GM19025 (cell line): ENCODE data around the gene DPF3.
"Not testable (repeated sequence)": the region's sequence is repeated elsewhere in the genome, so short reads cannot be mapped to it uniquely, and the experiment has no call there.

Source experiments
- ATAC-seq: cut with Tn5 transposase; IDR thresholded peaks from one replicate; pipeline ENCODE4 v1.9.1; 2021; ENCODE audit warnings: mild to moderate bottlenecking, low read depth, moderate library complexity; ENCODE audit not compliant: unreplicated experiment

Gene DPF3

GRCh38 chr14:72881543-72881942, 12.4 kb downstream of the DPF3 start:
- ATAC-seq = no peak

DNA sequence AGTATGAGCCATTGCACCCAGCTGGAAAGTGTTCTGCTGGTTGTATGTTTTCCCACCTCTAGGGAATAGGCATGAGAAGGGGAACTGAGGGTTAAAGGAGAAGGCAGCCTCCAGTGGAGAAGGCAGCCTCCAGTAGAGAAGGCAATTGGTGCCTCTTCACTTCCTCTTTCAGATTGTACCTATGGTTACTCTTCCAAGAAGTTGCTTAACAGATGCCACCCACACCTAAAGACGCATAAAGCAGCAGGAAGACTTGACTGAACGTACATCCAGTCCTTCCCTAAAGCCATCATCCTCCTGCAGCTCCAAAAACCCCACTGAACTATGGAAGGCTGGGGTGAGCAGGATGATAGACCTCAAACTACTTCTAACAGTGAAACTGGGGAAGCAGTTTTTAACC, 13.1 kb downstream of the DPF3 start:
- no peak for ATAC-seq

- ATAC-seq = no peak
These were observed 13.7 kb downstream of the DPF3 start for GRCh38 chr14:72880164-72880563.

DNA sequence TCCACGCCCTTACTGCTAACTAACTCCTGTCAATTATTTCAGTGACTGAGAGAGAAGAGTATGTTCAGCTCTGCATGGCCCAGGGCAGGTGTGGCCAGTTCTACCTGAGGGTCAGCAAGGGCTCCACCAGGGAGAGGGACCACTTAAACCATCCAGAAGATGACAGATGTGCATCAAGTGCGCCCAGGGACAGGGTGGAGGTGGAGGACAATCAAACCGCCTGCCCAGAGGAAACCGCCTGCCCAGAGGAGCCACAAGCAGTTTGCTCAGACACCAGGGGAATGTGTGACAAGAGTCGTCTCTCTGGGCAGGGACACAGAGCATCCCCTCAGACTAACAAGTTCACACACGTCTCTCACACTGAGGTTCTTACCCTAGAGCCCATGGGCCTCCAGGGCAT, 14.5 kb downstream of the DPF3 start:
- ATAC-seq = no peak

DNA sequence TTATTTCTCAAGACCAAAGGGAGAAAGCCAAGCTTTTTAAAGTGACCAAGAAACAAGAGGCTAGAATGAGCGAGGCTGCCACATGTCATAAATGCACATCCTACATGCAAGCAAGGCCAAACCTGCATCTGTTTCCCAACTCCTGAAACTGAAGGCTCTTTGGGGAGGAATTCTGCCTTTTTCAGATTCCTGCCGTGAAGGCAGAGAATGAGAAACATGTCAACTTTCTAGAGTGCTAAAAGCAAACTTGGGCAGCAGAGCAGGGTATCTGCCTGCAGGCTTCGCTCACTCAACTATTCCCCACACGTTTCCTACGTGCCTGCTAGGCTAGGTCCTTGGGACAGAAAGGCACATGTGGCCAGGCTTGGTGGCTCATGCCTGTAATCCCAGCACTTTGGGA, 15.2 kb downstream of the DPF3 start:
- ATAC-seq = no peak

DNA sequence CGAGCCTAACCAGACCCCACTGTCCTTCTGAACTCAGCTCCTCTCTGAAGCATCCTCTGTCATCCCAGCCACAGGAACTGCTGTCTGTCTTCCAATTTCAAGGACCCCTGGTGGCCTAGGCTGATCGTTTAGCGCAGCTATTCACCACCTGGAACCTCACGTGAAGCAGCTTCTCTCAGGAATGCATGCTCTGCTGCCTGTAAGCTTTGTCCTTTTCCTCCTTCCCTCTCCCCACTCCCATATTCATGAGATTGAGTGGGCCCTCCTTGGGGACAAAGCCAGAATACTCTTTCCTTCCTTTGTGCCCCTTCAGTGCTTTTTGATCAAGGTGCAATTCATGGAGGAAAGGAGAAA, 17.2 kb downstream of the DPF3 start:
- ATAC-seq = no peak

DNA sequence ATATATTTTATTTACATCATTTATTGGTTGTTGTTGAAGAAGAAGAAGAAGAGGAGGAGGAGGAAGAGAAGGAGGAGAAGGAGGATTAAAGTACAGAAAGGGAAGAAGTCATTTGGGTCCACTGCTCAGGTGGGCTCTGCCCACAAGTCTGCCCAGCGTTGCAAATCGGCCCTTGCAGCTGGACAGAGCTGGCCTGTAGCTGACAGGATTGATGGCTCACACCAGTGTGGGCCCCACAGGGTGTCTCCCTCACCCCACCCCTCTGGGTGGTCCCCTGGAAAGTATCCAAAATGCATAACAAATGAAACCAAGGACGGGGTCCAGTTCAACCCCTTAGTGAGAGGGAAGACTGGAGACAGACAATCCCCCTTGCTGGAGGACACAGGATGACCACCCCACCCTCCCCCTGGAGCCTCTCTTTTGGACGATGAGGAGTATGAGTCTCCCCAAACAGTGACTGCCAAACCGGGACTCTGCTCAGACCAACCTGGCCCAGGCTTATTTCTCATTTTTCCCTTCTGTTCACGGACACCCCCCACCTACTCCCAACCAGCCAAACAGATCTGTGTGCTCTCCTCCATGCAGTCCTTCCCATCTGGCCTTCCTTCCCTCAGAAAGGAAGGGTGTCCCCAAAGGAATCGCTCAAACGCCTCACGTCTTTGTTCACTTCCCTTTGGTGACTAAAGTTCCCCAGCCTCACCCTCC, 17.7 kb downstream of the DPF3 start:
- no peak for ATAC-seq

GRCh38 chr14:72870878-72871277, 23.0 kb downstream of the DPF3 start:
- not testable (repeated sequence) for ATAC-seq

DNA sequence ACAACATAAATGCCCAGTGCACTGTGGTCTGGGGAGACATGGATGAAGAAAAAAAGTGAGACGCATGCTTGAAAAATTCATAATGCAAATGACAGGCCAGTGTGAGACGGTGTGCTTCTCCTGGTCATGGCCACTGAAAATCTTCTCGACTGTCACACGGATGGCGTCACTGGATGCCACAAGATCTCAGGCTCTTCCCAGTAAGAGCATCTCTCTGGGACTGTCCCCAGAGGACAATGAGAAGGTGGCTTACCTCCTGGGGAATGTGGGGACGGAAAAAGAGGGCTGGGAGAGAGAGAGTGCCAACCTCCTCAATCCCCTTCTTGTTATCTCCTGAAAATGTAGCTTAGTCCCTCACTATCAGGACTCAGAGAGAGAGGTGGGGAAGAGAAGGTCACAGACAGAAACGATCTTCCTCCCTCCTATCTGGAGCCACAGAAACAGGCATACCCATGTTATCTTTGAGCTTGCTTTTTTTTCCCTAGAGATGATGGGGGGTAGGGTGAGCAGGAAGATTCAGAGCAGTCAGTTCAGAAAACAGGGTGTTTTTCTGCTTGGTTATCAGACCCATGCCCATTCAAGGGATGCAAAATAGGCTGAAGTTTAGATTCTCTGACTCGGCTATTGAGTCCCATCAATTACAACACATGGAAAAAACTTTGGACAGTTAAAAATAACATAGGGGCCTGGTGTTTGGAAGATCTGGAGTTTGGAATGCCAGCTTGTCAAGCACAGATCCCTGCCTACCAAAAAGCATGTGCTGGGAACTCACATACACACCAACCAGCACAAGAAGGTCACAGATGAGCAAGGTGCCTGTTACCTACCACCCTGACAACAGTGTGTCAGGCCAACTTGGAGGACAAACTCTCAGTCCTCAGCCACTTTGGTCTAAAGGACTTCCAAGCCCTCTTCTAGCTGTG, 24.2 kb downstream of the DPF3 start:
- ATAC-seq = no peak

DNA sequence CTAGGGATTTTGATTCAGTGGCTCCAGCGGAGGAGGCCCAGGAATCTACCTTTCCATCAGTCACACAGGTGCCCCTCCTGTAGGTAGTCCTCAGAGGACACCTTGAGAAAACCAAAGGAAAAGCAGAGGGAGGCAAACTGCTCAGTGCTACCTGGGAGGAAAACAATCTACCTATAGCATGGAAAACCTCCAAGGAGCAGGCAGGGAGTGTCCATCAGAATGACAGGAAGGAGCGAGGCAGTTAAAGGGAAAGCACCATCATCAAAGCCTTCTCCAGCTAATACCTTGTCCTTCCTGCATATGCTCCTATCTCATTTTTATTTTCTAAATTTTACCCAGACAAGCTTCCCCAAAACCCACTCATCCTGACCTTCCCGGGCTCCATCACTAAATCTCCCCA, 25.4 kb downstream of the DPF3 start:
- no peak for ATAC-seq

GRCh38 chr14:72864712-72865365, 29.1 kb downstream of the DPF3 start:
- ATAC-seq = no peak

DNA sequence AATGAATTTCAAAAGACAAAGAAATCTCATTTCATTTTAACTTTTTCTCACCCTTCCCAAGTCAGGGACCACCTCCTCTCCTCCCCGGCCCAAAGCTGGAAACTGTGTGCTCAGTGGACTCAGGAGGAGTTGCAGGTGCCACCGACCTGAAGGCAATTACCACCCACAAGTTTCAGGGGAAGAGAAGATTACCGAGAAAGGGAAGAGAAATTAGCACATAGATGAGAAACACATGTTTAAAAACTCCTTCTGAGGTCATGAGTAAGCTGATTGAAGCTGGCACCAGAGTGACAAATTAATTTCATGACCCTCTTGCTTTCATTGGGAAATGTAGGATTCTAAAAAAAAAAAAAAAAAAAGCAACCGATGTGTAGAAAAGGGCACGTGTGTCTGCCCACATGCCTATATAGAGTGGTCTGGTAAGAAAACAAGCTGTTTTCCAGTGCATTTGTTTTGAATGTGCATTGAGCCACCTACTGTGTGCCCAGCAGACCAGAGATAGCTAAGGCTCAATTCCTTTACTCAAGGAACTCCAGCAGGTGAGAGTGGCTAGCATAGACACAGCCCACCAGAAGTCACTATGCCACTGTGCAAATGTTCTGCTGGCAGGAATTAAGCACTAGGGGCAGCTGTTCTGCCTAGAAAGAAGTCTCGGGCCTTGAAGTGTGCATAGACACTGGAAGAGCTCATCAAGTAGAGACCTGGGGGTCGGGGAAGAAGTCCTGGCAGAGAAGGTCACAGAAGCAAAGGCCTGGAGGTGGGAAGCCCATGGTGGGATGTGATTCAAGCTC, 30.5 kb downstream of the DPF3 start:
- no peak for ATAC-seq

GRCh38 chr14:72856530-72857266, 37.2 kb downstream of the DPF3 start:
- ATAC-seq = no peak

GRCh38 chr14:72855913-72856312, 38.0 kb downstream of the DPF3 start:
- no peak for ATAC-seq

GRCh38 chr14:72852194-72852593, 41.7 kb downstream of the DPF3 start:
- ATAC-seq = no peak

DNA sequence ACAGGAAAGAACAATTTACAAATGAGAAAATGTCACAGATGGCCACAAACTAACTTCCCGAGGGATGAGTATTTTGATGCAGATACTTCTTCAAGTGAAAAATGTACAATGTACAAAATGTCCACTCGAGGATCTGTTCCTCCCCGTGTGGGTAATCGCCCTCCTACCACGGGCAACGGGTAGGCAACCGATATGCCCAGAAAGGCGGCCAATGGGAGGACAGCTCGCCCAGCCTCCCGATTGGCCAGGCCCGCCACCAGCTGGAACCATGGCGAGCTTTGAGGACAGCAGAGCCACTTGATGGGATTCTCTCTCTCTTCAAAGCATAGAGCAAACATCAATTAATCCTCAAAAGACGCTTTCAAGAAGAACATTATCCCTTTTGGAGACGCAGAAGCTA, 42.3 kb downstream of the DPF3 start:
- no peak for ATAC-seq

DNA sequence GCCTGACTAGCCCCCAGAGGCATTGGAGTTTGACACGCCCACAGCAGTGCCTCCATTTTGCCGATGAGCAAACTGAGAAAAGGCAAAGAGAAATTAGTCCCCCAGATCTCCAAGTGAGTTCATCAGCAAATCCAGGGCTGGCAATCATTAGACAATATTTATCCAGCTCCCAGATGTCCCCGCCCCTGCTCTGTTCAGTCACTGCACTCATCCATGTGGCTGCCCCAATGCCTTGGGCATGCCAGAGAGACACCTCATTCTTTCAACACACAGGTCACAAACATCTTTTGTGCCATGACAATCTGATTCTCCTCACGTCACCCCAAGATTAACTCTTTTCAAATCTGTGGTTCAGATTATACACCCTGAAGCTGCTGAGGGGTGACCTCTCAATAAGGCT, 43.5 kb downstream of the DPF3 start:
- ATAC-seq = no peak

DNA sequence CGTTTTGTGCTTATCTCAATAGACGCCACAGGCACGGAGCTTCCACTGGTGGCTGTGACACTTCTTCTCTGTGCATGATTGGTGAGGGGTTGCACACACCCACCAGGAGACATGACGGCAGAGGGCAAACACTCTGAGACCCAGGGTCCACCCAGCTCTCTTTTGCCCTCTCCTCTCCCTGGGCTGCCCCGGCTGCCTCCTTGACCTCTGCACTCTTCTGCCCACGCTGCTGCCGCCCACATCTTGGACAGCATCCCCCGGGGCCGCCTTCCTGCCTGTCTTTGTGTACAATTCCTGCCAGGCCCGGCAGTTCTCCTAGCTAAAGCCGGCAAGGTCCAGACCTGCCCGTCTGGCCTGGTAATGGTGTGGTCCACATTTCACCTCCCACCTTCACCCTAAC, 44.7 kb downstream of the DPF3 start:
- no peak for ATAC-seq

- ATAC-seq = no peak
These were observed 46.2 kb downstream of the DPF3 start for GRCh38 chr14:72847721-72848120.

DNA sequence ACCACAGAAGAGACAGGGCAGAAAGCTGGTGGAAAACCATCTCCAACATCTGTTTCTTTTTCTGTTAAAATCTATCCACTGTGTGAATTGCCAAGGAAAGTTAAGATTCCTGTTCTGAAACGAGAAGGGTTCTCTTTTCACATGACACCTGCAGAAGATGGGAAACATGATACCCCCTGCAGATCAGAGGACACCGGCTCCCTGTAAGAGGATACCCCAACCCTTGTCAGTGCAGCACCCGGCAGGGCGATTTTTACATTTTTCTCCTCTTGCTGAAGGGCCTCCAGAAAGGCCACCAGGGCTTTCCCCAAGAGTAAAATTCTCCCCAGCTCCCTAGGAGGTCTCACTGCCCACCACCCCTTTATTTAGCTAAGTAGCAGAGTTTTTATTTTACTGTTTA, 48.2 kb downstream of the DPF3 start:
- no peak for ATAC-seq
